Sigmoid colon (tissue), 4 donors: ENCODE data around the gene NOS3.

Source experiments
- CTCF ChIP-seq, 4 experiments: fragments of 450-650 bp in 3 of 4; fragments of 200-600 bp in 1 of 4; IDR thresholded peaks; one replicate each; pipeline ENCODE4 v1.5.1; 2016 to 2019; ENCODE audit warnings: antibody characterized with exemption in 4 of 4, mild to moderate bottlenecking in 3 of 4, moderate library complexity in 2 of 4
- POLR2AphosphoS5 ChIP-seq, 4 donors: sonication (generic); formaldehyde crosslinking; IDR thresholded peaks; one replicate each; pipeline ENCODE4 v1.6.1; 2017; ENCODE audit warnings: antibody characterized with exemption in 4 of 4

GRCh38 chr7:151008511-151009323, 17.9 kb downstream of the NOS3 start:
- TF ChIP-seq POLR2AphosphoS5 (IDR thresholded peaks at IDR 0.05) (no peak), CTCF (IDR thresholded peaks at IDR 0.05) (peak in 3 of 4 experiments; percentile 32 to 62 (median 33))
